CD4-positive, alpha-beta T cell treated with Interleukin-17A for 1 hour (primary cell): ENCODE data around the gene ANO10.
A peak's percentile ranks its signal among the peaks of the same experiment; 100 is the strongest.
"Not testable (repeated sequence)": the region's sequence is repeated elsewhere in the genome, so short reads cannot be mapped to it uniquely, and the experiment has no call there.

Source experiments
- DNase-seq: peaks from one replicate; pipeline ENCODE4 v3.0.0-alpha.2; 2020

Gene ANO10

GRCh38 chr3:43515208-43515917 lies 106.4 kb downstream of the ANO10 start:
- DNase-seq, result no peak

- DNase-seq, result no peak
Measured at GRCh38 chr3:43512754-43513404, 108.9 kb downstream of the ANO10 start.

DNA sequence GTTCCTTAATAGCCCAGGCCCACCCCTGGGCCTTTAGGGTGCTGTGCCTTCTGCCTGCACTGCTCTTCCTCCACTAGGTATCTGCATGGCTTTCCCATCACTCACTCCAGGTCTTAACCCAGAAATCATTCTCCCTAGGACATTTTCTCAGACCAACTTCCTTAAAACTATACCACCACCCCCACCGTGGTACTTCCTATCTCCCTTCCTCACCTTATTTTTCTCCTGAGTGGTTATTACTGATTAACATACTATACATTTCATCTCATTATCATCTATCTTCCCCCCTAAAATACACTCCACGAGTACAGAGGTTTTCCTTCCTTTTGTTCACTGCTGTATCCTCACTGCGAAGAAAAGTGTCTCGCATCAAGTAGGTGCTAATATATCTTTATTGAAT lies 115.2 kb downstream of the ANO10 start:
- DNase-seq, result no peak

DNA sequence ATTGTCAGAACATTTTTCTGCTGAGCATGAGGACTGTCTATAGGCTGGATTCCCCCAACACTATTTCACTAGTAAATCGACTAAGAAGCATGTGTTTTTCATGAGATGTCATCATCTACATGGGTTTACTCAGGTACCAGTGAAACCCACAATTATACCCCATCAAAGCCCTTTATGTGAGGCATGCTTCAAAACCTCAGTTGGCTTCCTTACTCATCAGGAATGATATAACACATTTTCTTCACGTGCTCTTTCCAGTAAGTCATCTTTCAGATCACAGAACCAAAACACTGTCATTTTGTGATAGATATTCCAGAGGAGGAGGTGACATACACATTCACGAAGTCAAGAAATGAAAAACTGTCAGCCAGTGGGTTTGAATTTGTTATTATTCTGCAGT lies 116.5 kb downstream of the ANO10 start:
- no peak for DNase-seq

- DNase-seq, result peak; percentile 70
Measured at GRCh38 chr3:43503067-43503728, 118.6 kb downstream of the ANO10 start.

- no peak for DNase-seq
Measured at GRCh38 chr3:43499256-43499655, 122.6 kb downstream of the ANO10 start.

DNA sequence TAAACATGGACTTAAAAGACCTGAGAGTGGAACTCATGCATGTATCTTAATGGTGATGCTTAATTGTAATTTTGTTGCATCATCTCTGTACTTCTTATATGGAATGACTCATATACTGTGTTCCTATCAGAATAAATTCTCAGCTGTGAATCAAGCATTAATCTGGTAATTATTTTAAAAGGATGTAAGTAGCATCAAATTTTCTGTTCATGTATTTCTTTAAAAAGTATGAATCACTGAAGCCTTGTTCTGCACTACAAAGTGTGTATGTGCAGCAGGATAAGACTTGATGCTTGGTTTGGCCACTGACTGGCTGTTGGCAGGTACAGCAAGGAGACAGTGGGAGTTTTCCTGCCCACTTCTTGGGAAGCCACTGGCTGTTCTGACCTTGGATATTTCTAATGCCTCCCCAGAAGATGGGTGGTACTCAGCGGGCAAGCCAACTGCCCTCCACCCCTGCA lies 123.9 kb downstream of the ANO10 start:
- no peak for DNase-seq

DNA sequence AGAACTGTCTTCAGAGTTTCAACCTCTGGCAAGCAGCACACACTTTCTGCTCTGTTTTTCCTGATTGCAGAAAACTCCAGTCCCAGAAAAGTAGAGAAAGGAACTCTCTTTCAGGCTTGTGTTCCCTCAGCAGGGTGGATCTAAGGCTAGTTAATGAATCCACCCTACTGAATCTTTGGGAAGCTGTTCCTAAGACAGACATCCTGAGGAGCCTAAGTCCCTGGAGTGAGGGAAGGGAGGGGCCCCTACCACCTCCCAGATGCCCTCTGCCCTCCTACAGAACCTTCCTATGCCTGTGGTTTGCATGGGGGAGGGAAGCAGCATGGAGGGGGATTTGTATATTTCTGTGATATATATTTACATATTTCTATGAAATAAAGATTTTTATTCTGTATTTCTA lies 124.4 kb downstream of the ANO10 start:
- DNase-seq, result no peak

GRCh38 chr3:43496740-43497375 lies 125.0 kb downstream of the ANO10 start:
- no peak for DNase-seq

DNA sequence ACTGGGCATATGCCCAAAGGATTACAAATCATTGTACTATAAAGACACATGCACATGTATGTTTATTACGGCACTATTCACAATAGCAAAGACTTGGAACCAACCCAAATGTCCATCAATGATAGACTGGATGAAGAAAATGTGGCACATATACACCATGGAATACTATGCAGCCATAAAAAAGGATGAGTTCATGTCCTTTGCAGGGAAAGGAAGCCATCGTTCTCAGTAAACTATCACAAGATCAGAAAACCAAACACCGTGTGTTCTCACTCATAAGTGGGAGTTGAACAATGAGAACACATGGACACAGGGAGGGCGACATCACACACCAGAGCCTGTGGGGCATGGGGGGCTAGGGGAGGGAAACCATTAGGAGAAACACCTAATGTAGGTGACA lies 128.9 kb downstream of the ANO10 start:
- DNase-seq, result not testable (repeated sequence)

- not testable (repeated sequence) for DNase-seq
Measured at GRCh38 chr3:43491807-43492206, 130.0 kb downstream of the ANO10 start.

DNA sequence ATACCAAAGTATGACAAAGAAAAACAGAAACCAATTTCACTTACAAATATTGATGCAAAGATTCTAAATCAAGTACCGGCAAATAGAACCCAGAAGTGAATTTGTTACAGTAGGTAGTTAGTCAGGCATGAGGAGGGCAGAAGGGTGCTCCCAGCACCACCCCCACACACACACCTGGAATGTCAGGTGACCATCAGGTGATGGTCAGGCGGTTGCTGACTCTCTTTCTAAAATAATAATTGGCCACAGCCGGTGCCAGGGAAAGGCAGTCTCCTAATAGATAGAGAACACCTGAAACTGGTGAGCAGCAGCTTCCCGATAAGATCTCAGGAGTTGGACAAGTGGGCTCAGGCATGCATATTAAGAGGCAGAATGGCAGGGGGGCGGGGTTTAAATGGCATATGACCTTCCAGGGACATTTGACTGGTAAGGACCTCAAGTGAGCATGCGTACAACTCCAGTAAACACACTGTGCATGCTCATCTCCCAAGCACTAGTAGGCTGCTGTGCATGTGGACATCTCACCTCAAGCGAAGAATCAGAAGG lies 131.1 kb downstream of the ANO10 start:
- DNase-seq, result no peak

DNA sequence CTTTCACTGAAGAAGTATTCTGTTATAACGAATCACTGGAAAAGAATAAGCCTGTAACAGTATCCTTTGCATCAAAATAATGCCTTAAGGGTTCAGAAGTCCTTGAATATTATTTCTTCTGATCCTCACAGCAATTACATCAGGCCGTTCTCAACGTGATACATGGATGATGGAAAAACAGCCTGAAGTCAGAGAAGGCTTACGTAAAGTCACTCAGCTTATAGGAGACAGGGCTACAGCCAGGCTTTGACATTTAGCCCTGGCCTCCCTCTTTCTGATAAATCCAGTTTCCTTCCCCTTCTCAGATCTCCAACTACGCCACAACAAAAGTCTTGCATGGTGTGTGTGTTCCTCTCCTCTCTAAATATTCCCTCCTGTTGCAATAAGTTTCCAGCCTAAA lies 131.9 kb downstream of the ANO10 start:
- DNase-seq, result no peak

DNA sequence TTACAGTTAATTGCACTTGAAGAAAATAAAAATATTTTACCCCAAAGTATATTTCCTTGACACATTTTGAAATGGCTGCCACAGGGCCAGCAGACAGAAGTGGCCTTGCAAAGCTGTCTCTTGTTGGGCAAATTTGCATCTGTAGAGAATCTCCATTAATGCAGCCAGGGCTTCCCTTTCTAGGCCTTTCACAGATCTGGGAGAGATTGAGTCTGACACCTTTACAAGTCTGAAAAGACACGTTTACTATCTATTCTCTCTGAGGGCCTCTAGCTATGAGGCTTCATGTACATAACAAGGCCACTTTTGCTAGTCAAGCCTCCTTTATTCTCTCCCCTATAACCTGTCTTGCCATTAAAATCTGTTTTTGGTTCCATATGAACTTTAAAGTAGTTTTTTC lies 135.9 kb downstream of the ANO10 start:
- DNase-seq, result no peak

- no peak for DNase-seq
Measured at GRCh38 chr3:43484926-43485488, 136.8 kb downstream of the ANO10 start.

DNA sequence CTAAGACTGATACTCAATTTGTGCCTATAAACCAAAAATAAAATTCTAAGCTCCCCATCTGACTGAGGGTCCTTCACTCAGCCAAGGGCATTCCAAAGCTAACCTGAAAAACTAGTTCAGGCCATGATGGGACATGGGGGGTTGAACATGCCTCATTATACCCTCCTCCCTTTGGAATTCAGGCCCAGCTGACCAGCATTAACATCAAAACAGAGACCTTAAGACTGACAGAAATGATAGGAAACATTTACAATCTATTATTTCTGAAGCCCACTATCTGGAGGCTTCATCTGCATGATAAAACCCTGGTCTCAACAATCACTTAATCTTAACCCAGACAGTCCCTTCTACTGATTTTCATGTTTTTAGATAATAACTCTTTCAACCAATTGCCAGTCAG lies 140.4 kb downstream of the ANO10 start:
- no peak for DNase-seq

- not testable (repeated sequence) for DNase-seq
Measured at GRCh38 chr3:43478839-43479238, 143.0 kb downstream of the ANO10 start.

DNA sequence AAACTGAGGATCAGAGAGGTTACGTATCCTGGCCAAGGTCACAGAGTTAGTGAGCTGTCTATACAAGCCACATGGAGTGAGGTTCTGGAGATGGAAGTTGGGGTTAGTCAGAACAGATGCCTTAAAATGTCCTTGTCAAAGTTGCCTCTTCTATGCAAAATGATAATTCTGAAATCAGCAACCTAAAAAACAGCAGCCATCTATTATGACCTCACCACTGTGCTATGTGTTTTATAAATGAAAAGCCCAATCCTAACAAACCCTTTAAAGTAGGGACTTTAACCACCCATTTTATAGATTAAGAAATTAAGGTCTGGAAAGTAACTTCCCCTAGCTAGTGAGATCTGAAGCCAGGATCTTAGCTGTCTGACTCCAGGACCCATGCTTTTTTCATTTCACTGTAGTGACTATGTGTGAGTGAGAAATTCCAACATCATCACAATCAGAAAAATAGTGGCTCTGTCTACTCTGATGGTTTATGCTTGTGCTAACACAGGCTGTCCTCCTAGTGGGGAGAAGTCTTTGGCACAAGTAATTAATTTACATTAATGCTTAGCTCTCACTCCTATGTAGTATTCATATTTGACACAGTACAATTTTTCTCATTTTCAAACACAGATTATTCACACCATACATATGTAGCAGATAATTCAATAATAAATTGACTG lies 143.6 kb downstream of the ANO10 start:
- DNase-seq, result peak; percentile 40

- peak; percentile 89 for DNase-seq
Measured at GRCh38 chr3:43477600-43477999, 144.2 kb downstream of the ANO10 start.

- no peak for DNase-seq
Measured at GRCh38 chr3:43473737-43474136, 148.1 kb downstream of the ANO10 start.

DNA sequence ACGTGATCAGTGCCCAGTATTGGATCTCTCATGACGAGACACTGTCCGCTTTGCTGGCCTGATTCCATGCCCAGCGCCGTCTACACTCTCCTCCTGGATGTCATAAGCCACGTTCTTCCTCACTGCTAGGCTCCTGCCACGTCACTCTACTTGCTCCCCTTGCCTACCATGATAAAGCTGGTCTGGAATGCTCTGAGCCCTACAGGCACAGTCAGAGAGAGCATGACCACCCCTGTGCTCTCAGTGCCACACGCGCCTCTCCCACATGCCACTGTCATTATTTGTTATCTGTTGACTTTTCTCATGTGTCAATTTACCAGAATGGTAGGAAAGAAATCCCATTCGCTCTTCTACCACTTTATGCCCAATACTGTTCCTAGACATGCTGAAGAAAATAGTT lies 148.6 kb downstream of the ANO10 start:
- no peak for DNase-seq

- DNase-seq, result no peak
Measured at GRCh38 chr3:43468133-43468532, 153.7 kb downstream of the ANO10 start.
